COLO829 (cell line): ENCODE measurements around the gene HOXD10.

Experiments used
- DNase-seq: peaks from one replicate; pipeline ENCODE4 v3.0.0; 2012; ENCODE audit warnings: low spot score

The HOXD10 gene

GRCh38 chr2:176096243-176096985 is 20.2 kb upstream of the HOXD10 start:
- peak; percentile 48 for DNase-seq

- peak; percentile 79 for DNase-seq
These were observed 19.4 kb upstream of the HOXD10 start for GRCh38 chr2:176096986-176097819.

- no peak for DNase-seq
These were observed 18.7 kb upstream of the HOXD10 start for GRCh38 chr2:176097820-176098365.

- no peak for DNase-seq
These were observed 18.0 kb upstream of the HOXD10 start for GRCh38 chr2:176098366-176099158.

- DNase-seq: no peak
These were observed 17.3 kb upstream of the HOXD10 start for GRCh38 chr2:176099159-176099727.

GRCh38 chr2:176099728-176100546 is 16.6 kb upstream of the HOXD10 start, which contains the start of gene HOXD12:
HOXD12 (plus strand) TSS chr2:176099795; CDS start chr2:176099802, 7 bp downstream.
- DNase-seq: no peak

GRCh38 chr2:176100547-176101140 is 15.9 kb upstream of the HOXD10 start:
- no peak for DNase-seq

- DNase-seq: no peak
These were observed 15.3 kb upstream of the HOXD10 start for GRCh38 chr2:176101216-176101830.

GRCh38 chr2:176101842-176102241 is 14.7 kb upstream of the HOXD10 start:
- DNase-seq: no peak

GRCh38 chr2:176102309-176102866 is 14.2 kb upstream of the HOXD10 start:
- DNase-seq: no peak

GRCh38 chr2:176103194-176103593 is 13.4 kb upstream of the HOXD10 start:
- DNase-seq: no peak

GRCh38 chr2:176103742-176104315 is 12.7 kb upstream of the HOXD10 start:
- DNase-seq: no peak

- DNase-seq: no peak
These were observed 12.1 kb upstream of the HOXD10 start for GRCh38 chr2:176104316-176105077.

GRCh38 chr2:176105078-176105729 is 11.4 kb upstream of the HOXD10 start:
- no peak for DNase-seq

- DNase-seq: no peak
These were observed 10.6 kb upstream of the HOXD10 start for GRCh38 chr2:176105730-176106580.

- no peak for DNase-seq
These were observed 9.7 kb upstream of the HOXD10 start, which contains the start of gene HOXD11 for GRCh38 chr2:176106581-176107539. HOXD11 (plus strand) TSS chr2:176107280; CDS start chr2:176107356, 76 bp downstream.
